Fibroblast of mammary gland (primary cell): Measurements from ENCODE around the gene ARTN.

Source experiments
- DNase-seq: peaks from one replicate; pipeline ENCODE4 v3.0.0-alpha.2; 2010; ENCODE audit warnings: low read depth
- H3K4me3 ChIP-seq: 2 replicates; pipeline ENCODE4 v1.5.1; 2011; ENCODE audit warnings: low read depth, mild to moderate bottlenecking, low read length, moderate library complexity; ENCODE audit not compliant: control insufficient read depth
- CTCF ChIP-seq: conservative IDR thresholded peaks from 2 replicates; pipeline ENCODE4 v1.5.1; 2011; ENCODE audit warnings: low read depth, low read length, inconsistent platforms; ENCODE audit not compliant: control insufficient read depth, insufficient read depth

Gene ARTN

GRCh38 chr1:43921022-43921421, 12.6 kb upstream of the ARTN start:
- DNase-seq, result no peak
- no peak for TF ChIP-seq CTCF

GRCh38 chr1:43924516-43924915, 9.1 kb upstream of the ARTN start:
- H3K4me3 ChIP-seq, result no peak overlapping the region
- peak; percentile 34 for DNase-seq
- TF ChIP-seq CTCF, result no peak

More at GRCh38 chr1:43921022-43921421, 12.6 kb upstream of the ARTN start:
- H3K4me3 ChIP-seq, result no peak overlapping the region

GRCh38 chr1:43925846-43926245, 7.8 kb upstream of the ARTN start:
- H3K4me3 ChIP-seq, result no peak overlapping the region
- TF ChIP-seq CTCF, result no peak
- no peak for DNase-seq

GRCh38 chr1:43930168-43930948, 3.2 kb upstream of the ARTN start:
- no peak for DNase-seq
- H3K4me3 ChIP-seq, result no peak overlapping the region
- TF ChIP-seq CTCF, result peak; percentile 27

GRCh38 chr1:43930949-43931275, 2.7 kb upstream of the ARTN start:
- no peak for DNase-seq
- H3K4me3 ChIP-seq, result no peak overlapping the region
- no peak for TF ChIP-seq CTCF

GRCh38 chr1:43931711-43932660, 1.6 kb upstream of the ARTN start:
- H3K4me3 ChIP-seq, result no peak overlapping the region
- DNase-seq, result no peak
- no peak for TF ChIP-seq CTCF
